ENCODE data around the gene CTIF.

CTIF gene

GRCh38 chr18:48743886-48744285 is 205.1 kb downstream of the CTIF start:
- H3K4me1 ChIP-seq: no peaks in the 10 kb centered on the region
- no peak overlapping the region for H2AFZ ChIP-seq
- no peaks in the 10 kb centered on the region for H3K27me3 ChIP-seq (ENCODE audit: control insufficient read depth, insufficient read depth, low read length)
- no peaks in the 10 kb centered on the region for H3K79me2 ChIP-seq
- no peaks in the 10 kb centered on the region for H3K36me3 ChIP-seq (ENCODE audit: control insufficient read depth, insufficient read depth, low read length)
- no peak for TF ChIP-seq CTCF (IDR thresholded peaks at IDR 0.05)
- no peak overlapping the region for H3K27ac ChIP-seq
- H3K4me2 ChIP-seq (ENCODE audit: low read length): no peak overlapping the region
- no peak overlapping the region for H3K9ac ChIP-seq
- no peaks in the 10 kb centered on the region for H3K9me3 ChIP-seq (ENCODE audit: control insufficient read depth, low read length)
- H3K4me3 ChIP-seq (ENCODE audit: low read depth, low read length): no peak overlapping the region

GRCh38 chr18:48745293-48745692 is 206.5 kb downstream of the CTIF start:
- Histone ChIP-seq H3K27me3 (ENCODE audit: control insufficient read depth, insufficient read depth, low read length) (no peaks in the 10 kb centered on the region), H3K4me1 (no peaks in the 10 kb centered on the region), H3K9ac (no peak overlapping the region), H3K4me3 (ENCODE audit: low read depth, low read length) (no peak overlapping the region), H3K27ac (no peak overlapping the region), H2AFZ (no peak overlapping the region), H3K79me2 (no peaks in the 10 kb centered on the region), H3K9me3 (ENCODE audit: control insufficient read depth, low read length) (no peaks in the 10 kb centered on the region), H3K4me2 (ENCODE audit: low read length) (no peak overlapping the region), H3K36me3 (ENCODE audit: control insufficient read depth, insufficient read depth, low read length) (no peaks in the 10 kb centered on the region)
- TF ChIP-seq CTCF (IDR thresholded peaks at IDR 0.05): no peak

- H3K4me1 ChIP-seq: no peaks in the 10 kb centered on the region
- no peak for TF ChIP-seq CTCF (IDR thresholded peaks at IDR 0.05)
- no peak overlapping the region for H3K9ac ChIP-seq
- H3K9me3 ChIP-seq (ENCODE audit: control insufficient read depth, low read length): no peaks in the 10 kb centered on the region
- no peak overlapping the region for H2AFZ ChIP-seq
- H3K27ac ChIP-seq: peak overlapping the region; percentile 12
- H3K27me3 ChIP-seq (ENCODE audit: control insufficient read depth, insufficient read depth, low read length): no peaks in the 10 kb centered on the region
- H3K4me3 ChIP-seq (ENCODE audit: low read depth, low read length): no peak overlapping the region
- no peak overlapping the region for H3K4me2 ChIP-seq (ENCODE audit: low read length)
- no peaks in the 10 kb centered on the region for H3K36me3 ChIP-seq (ENCODE audit: control insufficient read depth, insufficient read depth, low read length)
- no peaks in the 10 kb centered on the region for H3K79me2 ChIP-seq
Measured at GRCh38 chr18:48749768-48750167, 210.9 kb downstream of the CTIF start.

GRCh38 chr18:48750485-48751175 is 211.8 kb downstream of the CTIF start:
- no peaks in the 10 kb centered on the region for H3K36me3 ChIP-seq (ENCODE audit: control insufficient read depth, insufficient read depth, low read length)
- H2AFZ ChIP-seq: no peak overlapping the region
- no peak overlapping the region for H3K4me2 ChIP-seq (ENCODE audit: low read length)
- H3K9me3 ChIP-seq (ENCODE audit: control insufficient read depth, low read length): no peaks in the 10 kb centered on the region
- H3K4me3 ChIP-seq (ENCODE audit: low read depth, low read length): no peak overlapping the region
- no peaks in the 10 kb centered on the region for H3K27me3 ChIP-seq (ENCODE audit: control insufficient read depth, insufficient read depth, low read length)
- no peaks in the 10 kb centered on the region for H3K79me2 ChIP-seq
- no peaks in the 10 kb centered on the region for H3K4me1 ChIP-seq
- no peak overlapping the region for H3K9ac ChIP-seq
- no peak overlapping the region for H3K27ac ChIP-seq
- TF ChIP-seq CTCF (IDR thresholded peaks at IDR 0.05): no peak
